Kidney glomerular epithelial cell (primary cell): ENCODE results near the gene SFXN3.

Source experiments
- DNase-seq: peaks from one replicate; lab custom pipeline; 2025; lab: John Stamatoyannopoulos, UW

The SFXN3 gene

GRCh38 chr10:101060036-101060950 is 29.3 kb downstream of the SFXN3 start:
- DNase-seq: peak; percentile 96

GRCh38 chr10:101060951-101061623 is 30.1 kb downstream of the SFXN3 start:
- DNase-seq: peak; percentile 86

GRCh38 chr10:101061624-101062231 is 30.7 kb downstream of the SFXN3 start, which contains the start of gene KAZALD1:
KAZALD1 (plus strand) TSS chr10:101061989; CDS start chr10:101062593, 604 bp downstream.
- DNase-seq: no peak

- no peak for DNase-seq
Observed at GRCh38 chr10:101062232-101063049, 31.4 kb downstream of the SFXN3 start.

GRCh38 chr10:101063050-101063525 is 32.1 kb downstream of the SFXN3 start:
- no peak for DNase-seq

GRCh38 chr10:101063548-101064414 is 32.7 kb downstream of the SFXN3 start:
- no peak for DNase-seq

- DNase-seq: no peak
Observed at GRCh38 chr10:101064415-101065030, 33.5 kb downstream of the SFXN3 start.

GRCh38 chr10:101065481-101066145 is 34.6 kb downstream of the SFXN3 start:
- DNase-seq: no peak

- no peak for DNase-seq
Observed at GRCh38 chr10:101066146-101066895, 35.3 kb downstream of the SFXN3 start.

- no peak for DNase-seq
Observed at GRCh38 chr10:101066896-101067355, 35.9 kb downstream of the SFXN3 start.

- DNase-seq: peak; percentile 61
Observed at GRCh38 chr10:101067356-101068083, 36.5 kb downstream of the SFXN3 start.

GRCh38 chr10:101069441-101069840 is 38.4 kb downstream of the SFXN3 start:
- no peak for DNase-seq

GRCh38 chr10:101070098-101070497 is 39.1 kb downstream of the SFXN3 start:
- DNase-seq: no peak

GRCh38 chr10:101071267-101071884 is 40.3 kb downstream of the SFXN3 start:
- DNase-seq: no peak

- DNase-seq: no peak
Observed at GRCh38 chr10:101071885-101072433, 40.9 kb downstream of the SFXN3 start.

- DNase-seq: no peak
Observed at GRCh38 chr10:101072923-101073322, 41.9 kb downstream of the SFXN3 start.

GRCh38 chr10:101073631-101074030 is 42.6 kb downstream of the SFXN3 start:
- DNase-seq: no peak
